HepG2 (cell line): ENCODE results near the gene METAP1. TPM values are rescaled to one million over a fixed set of nuclear protein-coding genes. Genes with fewer than 3 reads are reported as not detected.
A peak's percentile ranks its signal among the peaks of the same experiment; 100 is the strongest.
"Not testable (repeated sequence)": the region's sequence is repeated elsewhere in the genome, so short reads cannot be mapped to it uniquely, and the experiment has no call there.

ENCODE experiments used
- ATAC-seq: fragments of 200-7000 bp; cut with Tn5 transposase; 3 replicates; pipeline ENCODE4 v1.9.1; 2020; ENCODE audit warnings: mild to moderate bottlenecking, moderate library complexity
- BruUV-seq: library from RNA; stranded (reverse); fragments of 400-500 nt; replicated peaks from 2 replicates; lab custom pipeline; 2021; lab: Mats Ljungman, UMichigan
- CTCF ChIA-PET: fragments of 300-600 bp; formaldehyde crosslinking; extraction: SDS; loops from one replicate; lab custom pipeline; 2021; ENCODE audit warnings: low total read pairs, inconsistent platforms, low intra/inter-chr PET ratio; lab: Yijun Ruan, JAX
- POLR2A ChIA-PET: fragments of 350-600 bp; sonication (Branson Sonifier 250); formaldehyde crosslinking; loops from one replicate; lab custom pipeline; 2020; ENCODE audit warnings: antibody characterized with exemption, inconsistent platforms; lab: Yijun Ruan, JAX
- DNase-seq: peaks from one replicate; pipeline ENCODE4 v3.0.0-alpha.2; 2015; ENCODE audit warnings: low spot score
- FAIRE-seq: peaks from 3 replicates; lab custom pipeline; 2011; peaks lifted over from hg19 to GRCh38; lab: Jason Lieb, UNC
- H2AFZ ChIP-seq: one replicate; pipeline ENCODE4 v1.6.1; 2011; ENCODE audit warnings: low read length, inconsistent platforms
- H3K27ac ChIP-seq: fragments of 300-600 bp; 3 replicates; pipeline ENCODE4 v1.8.0; 2011; ENCODE audit warnings: mixed run types, mild to moderate bottlenecking, mixed read lengths, low read length, inconsistent platforms; ENCODE audit not compliant: insufficient read depth; ENCODE audit errors: extremely low read length
- H3K27me3 ChIP-seq, 2 experiments: fragments of 200-600 bp in 1 of 2; 2 replicates in 1 of 2; 3 replicates in 1 of 2; pipeline versions ENCODE4 v1.6.0 to v1.8.0; 2011; ENCODE audit warnings: low read length in 2 of 2, mild to moderate bottlenecking in 2 of 2, moderate library complexity in 2 of 2, inconsistent platforms in 1 of 2; ENCODE audit not compliant: insufficient read depth in 2 of 2, control insufficient read depth in 1 of 2
- H3K36me3 ChIP-seq, 2 experiments: fragments of 200-600 bp in 1 of 2; replicated peaks in 1 of 2; 2 replicates in 1 of 2; 3 replicates in 1 of 2; pipeline versions ENCODE4 v1.5.1 to v1.8.0; 2011; ENCODE audit warnings: low read length in 2 of 2, inconsistent platforms in 1 of 2; ENCODE audit not compliant: insufficient read depth in 2 of 2, control insufficient read depth in 1 of 2
- H3K4me1 ChIP-seq: 2 replicates; pipeline ENCODE4 v1.5.1; 2012; ENCODE audit warnings: low read length, inconsistent platforms; ENCODE audit not compliant: insufficient read depth
- H3K4me2 ChIP-seq: 2 replicates; pipeline ENCODE4 v1.6.0; 2011; ENCODE audit warnings: low read depth, low read length, inconsistent platforms
- H3K4me3 ChIP-seq, 3 experiments: fragments of 200-600 bp in 1 of 3; sonication (generic), shearing (Covaris generic) in 1 of 3; replicated peaks in 1 of 3; 2 replicates each; pipeline ENCODE4 v1.5.1; 2011 to 2016; ENCODE audit warnings: low read length in 3 of 3, inconsistent platforms in 2 of 3, low read depth in 2 of 3, mild to moderate bottlenecking in 2 of 3, control low read depth in 1 of 3, mixed read lengths in 1 of 3; ENCODE audit not compliant: insufficient read depth in 1 of 3
- H3K79me2 ChIP-seq: one replicate; pipeline ENCODE4 v1.6.1; 2011; ENCODE audit warnings: low read length, inconsistent platforms; ENCODE audit not compliant: insufficient read depth
- H3K9ac ChIP-seq: 2 replicates; pipeline ENCODE4 v1.6.0; 2011; ENCODE audit warnings: mild to moderate bottlenecking, low read depth, low read length, inconsistent platforms; ENCODE audit not compliant: insufficient read depth
- H3K9me3 ChIP-seq: 2 replicates; pipeline ENCODE4 v1.5.1; 2012; ENCODE audit warnings: mild to moderate bottlenecking, low read length
- H4K20me1 ChIP-seq: 2 replicates; pipeline ENCODE4 v1.6.0; 2011; ENCODE audit warnings: inconsistent platforms, mild to moderate bottlenecking, low read length, moderate library complexity; ENCODE audit not compliant: insufficient read depth
- ATAD3A ChIP-seq: sonication (generic); formaldehyde crosslinking; IDR thresholded peaks from 2 replicates; pipeline ENCODE4 v1.4.0; 2020; ENCODE audit warnings: missing genetic modification reagents
- POGK ChIP-seq: sonication (generic); formaldehyde crosslinking; conservative IDR thresholded peaks from 2 replicates; pipeline ENCODE4 v1.8.0; 2022; ENCODE audit warnings: mild to moderate bottlenecking, moderate library complexity, missing genetic modification reagents
- RBM22 ChIP-seq: fragments of 200-400 bp; formaldehyde crosslinking; optimal IDR thresholded peaks from 2 replicates; pipeline ENCODE3; 2017; ENCODE audit warnings: mild to moderate bottlenecking, low read length, moderate library complexity
- ZBTB33 ChIP-seq: sonication (generic); formaldehyde crosslinking; IDR thresholded peaks from 2 replicates; pipeline ENCODE4 v1.4.0; 2020; ENCODE audit warnings: missing genetic modification reagents
- ZNF562 ChIP-seq: sonication (generic); formaldehyde crosslinking; IDR thresholded peaks from 2 replicates; pipeline ENCODE4 v1.8.0; 2022; ENCODE audit warnings: missing genetic modification reagents, borderline replicate concordance
- WGBS: methylation state at CpG from one replicate; pipeline ENCODE4 v1.1.6; 2017; ENCODE audit warnings: low lambda C conversion rate; 5-methylcytosine and 5-hydroxymethylcytosine counted together
- in situ Hi-C: cut with HindIII; loops from 2 replicates; pipeline ENCODE4 v1.10.0; 2017; ENCODE audit warnings: low pct_unique_long_range_greater_than_20kb; ENCODE audit not compliant: extremely low pct_ligation_motif_present
- intact Hi-C: fragments of 100-400 bp; cut with micrococcal nuclease; formaldehyde crosslinking; loops from one replicate; pipeline ENCODE4 v1.10.0; 2022; ENCODE audit not compliant: unreplicated experiment
- polyA plus RNA-seq, 8 experiments: library from polyadenylated mRNA; depleted of rRNA in 3 of 8; stranded (reverse) in 7 of 8; unstranded in 1 of 8; fragments of >200 nt; fragmentation: Illumina TruSeq in 4 of 8; extraction: Trizol in 4 of 8; gene quantifications; 2 replicates each; pipeline versions ENCODE4 v1.2.1 to v1.2.3, GENCODE V29; 2011 to 2016; ENCODE audit warnings: low read depth in 4 of 8, missing spikeins in 1 of 8, mixed read lengths in 1 of 8; ENCODE audit not compliant: insufficient read depth in 1 of 8
- total RNA-seq, 5 experiments: library from RNA; depleted of rRNA; stranded (reverse); fragments of >200 nt; fragmentation: Illumina TruSeq; extraction: Trizol; gene quantifications; 2 replicates each; pipeline ENCODE4 v1.2.3, GENCODE V29; 2016; ENCODE audit warnings: low read depth in 1 of 5

METAP1 gene
- total and polyA plus RNA-seq, 2 of the 13 experiments (the other 11 are each of a cell fraction or from before 2014, with no cell fraction given), result 44.9 to 53.5 TPM

- ATAC-seq (no peak), FAIRE-seq (no peak), DNase-seq (no peak)
- intact Hi-C loops, result no loop called here
- WGBS, result 98% methylated on average over 5 of the region's 5 CpGs
- no peaks in the 10 kb centered on the region for H3K27me3 ChIP-seq
- H4K20me1 ChIP-seq, result peaks cover 9% of the 10 kb centered on the region
- in situ Hi-C loops, result no loop called here
- POLR2A ChIA-PET, result no interaction called here
- TF ChIP-seq POGK (CRISPR knock-in tag), result no peak
- peak; percentile 88; the same call in 1 of the 2 replicates for TF ChIP-seq ZNF562 (CRISPR knock-in tag)
- TF ChIP-seq, all 625 proteins: peak for 1
- Histone ChIP-seq H3K9ac (no peak overlapping the region), H3K4me2 (no peak overlapping the region), H3K36me3 (peaks cover 0 to 20% of the 10 kb centered on the region in 2 experiments; a peak in 4 of 5 replicates), H3K79me2 (peaks cover 98% of the 10 kb centered on the region), H3K4me3 (no peak overlapping the region), H3K9me3 (peaks cover 11% of the 10 kb centered on the region), H3K27ac (no peak overlapping the region), H3K4me1 (peaks cover 31% of the 10 kb centered on the region), H2AFZ (no peak overlapping the region)
- no TSS peak for BruUV-seq
- CTCF ChIA-PET, result no interaction called here
These were observed 25.9 kb downstream of the METAP1 start for GRCh38 chr4:99021386-99021785.

- H3K4me1 ChIP-seq, result peaks cover 43% of the 10 kb centered on the region
- peaks cover 98% of the 10 kb centered on the region for H3K79me2 ChIP-seq
- ChIA-PET CTCF (no interaction called here), POLR2A (no interaction called here)
- H3K27me3 ChIP-seq, result no peaks in the 10 kb centered on the region
- H3K9me3 ChIP-seq, result peaks cover 11% of the 10 kb centered on the region
- FAIRE-seq, result no peak
- H3K4me3 ChIP-seq, result 0 out of 6 replicates have a peak overlapping the region, but pooled peaks of 1 of the 3 experiments have one; percentile 34
- BruUV-seq, result no TSS peak
- in situ Hi-C loops (no loop called here), intact Hi-C loops (no loop called here)
- H3K36me3 ChIP-seq, result peaks cover 0 to 20% of the 10 kb centered on the region in 2 experiments; a peak in 4 of 5 replicates
- peaks cover 9% of the 10 kb centered on the region for H4K20me1 ChIP-seq
- H3K9ac ChIP-seq, result no peak overlapping the region
- H2AFZ ChIP-seq, result no peak overlapping the region
- TF ChIP-seq ATAD3A (CRISPR knock-in tag), result no peak
- TF ChIP-seq RBM22, result peak; percentile 25
- TF ChIP-seq ZBTB33 (CRISPR knock-in tag), result 0 out of 2 replicates have a peak, but pooled peaks have one; percentile 23
- no peak for DNase-seq
- no peak for ATAC-seq
- H3K27ac ChIP-seq, result no peak overlapping the region
- H3K4me2 ChIP-seq, result no peak overlapping the region
- WGBS, result 98% methylated on average over 9 of the region's 9 CpGs
These were observed 27.0 kb downstream of the METAP1 start for GRCh38 chr4:99022566-99022965.

- CTCF ChIA-PET, DNase-seq, H2AFZ ChIP-seq, ATAC-seq, intact Hi-C loops, H3K27me3 ChIP-seq, BruUV-seq, H4K20me1 ChIP-seq, POLR2A ChIA-PET, H3K4me3 ChIP-seq, in situ Hi-C loops, H3K9ac ChIP-seq, H3K27ac ChIP-seq: not testable (repeated sequence)
- Histone ChIP-seq H3K36me3 (peaks cover 0 to 20% of the 10 kb centered on the region in 2 experiments; a peak in 4 of 5 replicates), H3K4me1 (peaks cover 56% of the 10 kb centered on the region), H3K4me2 (0 out of 2 replicates have a peak overlapping the region, but pooled peaks have one; percentile 7), H3K79me2 (peaks cover 98% of the 10 kb centered on the region), H3K9me3 (peaks cover 11% of the 10 kb centered on the region)
- WGBS, result 69% methylated on average over 10 of the region's 10 CpGs
- FAIRE-seq, result peak; percentile 8
These were observed 28.3 kb downstream of the METAP1 start for GRCh38 chr4:99023800-99024251.
